HG03135 (cell line): ENCODE results near the gene GRAMD4.

Experiments used
- ATAC-seq: cut with Tn5 transposase; IDR thresholded peaks from one replicate; pipeline ENCODE4 v1.9.1; 2021; ENCODE audit warnings: mild to moderate bottlenecking, moderate library complexity; ENCODE audit not compliant: unreplicated experiment

GRAMD4 gene

GRCh38 chr22:46707827-46708570, 87.8 kb downstream of the GRAMD4 start:
- no peak for ATAC-seq

DNA sequence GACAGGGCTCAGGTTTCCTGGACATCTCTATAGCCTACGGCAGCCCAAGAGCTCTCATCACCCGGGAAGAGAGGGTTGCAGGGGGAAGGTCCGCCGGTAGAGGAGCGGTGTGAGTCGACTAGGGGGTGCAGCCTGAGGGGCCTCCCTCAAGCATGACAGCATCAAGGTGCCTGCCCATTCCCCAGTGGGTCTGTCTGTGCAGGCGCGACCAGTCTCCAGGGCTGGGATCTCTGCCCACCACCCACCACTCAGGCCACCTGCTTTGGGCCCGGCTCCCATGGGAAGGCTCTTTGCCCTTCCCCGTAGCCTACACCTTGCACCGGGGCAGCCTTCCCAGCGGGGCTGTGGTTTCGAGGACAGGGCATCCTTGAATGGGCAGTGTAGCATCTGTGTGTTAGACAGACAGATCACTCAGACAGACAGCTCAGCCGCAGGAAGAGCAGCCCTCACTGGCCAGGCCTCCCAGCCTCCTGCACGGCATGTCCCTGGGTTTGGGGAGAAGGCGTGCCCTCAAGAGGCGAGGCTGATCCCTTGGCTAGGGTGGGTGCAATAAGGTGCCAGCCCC, 88.7 kb downstream of the GRAMD4 start:
- ATAC-seq, result no peak

GRCh38 chr22:46710806-46711205, 90.6 kb downstream of the GRAMD4 start:
- ATAC-seq, result no peak

GRCh38 chr22:46712288-46712687, 92.1 kb downstream of the GRAMD4 start:
- no peak for ATAC-seq

DNA sequence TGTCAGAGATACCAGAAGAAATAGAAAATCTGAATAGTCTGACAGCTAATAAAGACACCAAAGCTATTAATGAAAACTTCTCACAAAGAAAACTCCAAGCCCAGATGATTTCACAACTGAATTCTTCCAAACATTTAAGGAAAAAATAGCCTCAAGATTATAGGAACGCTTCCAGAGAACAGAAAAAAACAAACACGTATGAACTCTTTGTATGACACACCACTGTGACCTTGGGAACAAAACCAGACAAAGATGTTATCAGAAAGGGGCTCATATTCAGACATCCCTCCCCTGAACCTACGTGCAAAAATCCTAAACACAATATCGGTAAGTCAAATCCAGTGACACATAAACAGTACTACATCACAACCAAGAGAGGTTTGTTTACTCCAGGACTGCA, 94.4 kb downstream of the GRAMD4 start:
- ATAC-seq, result no peak

GRCh38 chr22:46719921-46720320, 99.7 kb downstream of the GRAMD4 start:
- ATAC-seq, result no peak

DNA sequence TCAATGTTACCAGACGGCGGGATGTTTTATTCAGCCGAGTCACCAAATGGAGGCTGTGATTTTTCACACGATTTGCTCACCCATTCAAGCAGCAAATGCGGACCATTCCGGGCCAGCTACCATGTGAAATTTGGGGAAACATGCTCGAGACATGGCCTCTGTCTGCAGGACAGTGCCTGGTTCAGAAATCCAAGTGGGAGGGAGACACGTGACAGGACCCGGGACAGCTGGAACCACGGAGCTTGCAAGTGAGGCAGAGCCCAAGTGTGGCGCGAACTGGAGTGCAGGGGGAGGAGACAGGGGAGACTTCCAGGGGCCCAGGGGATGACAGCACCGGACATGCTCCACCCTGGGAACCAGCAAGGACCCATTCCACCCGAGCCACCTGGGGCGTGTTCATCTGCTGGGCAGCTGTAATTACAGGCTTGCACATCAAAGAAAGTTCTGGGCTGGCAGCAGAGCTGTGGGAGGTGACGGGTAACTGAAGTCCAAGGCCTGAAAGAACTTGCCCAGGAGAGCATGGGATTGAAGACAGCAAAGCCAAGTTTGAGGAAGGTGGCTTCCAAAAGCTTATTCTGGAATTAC, 101.4 kb downstream of the GRAMD4 start:
- no peak for ATAC-seq

GRCh38 chr22:46723882-46724281, 103.7 kb downstream of the GRAMD4 start:
- ATAC-seq, result no peak

- no peak for ATAC-seq
Measured at GRCh38 chr22:46725096-46725495, 104.9 kb downstream of the GRAMD4 start.

- no peak for ATAC-seq
Measured at GRCh38 chr22:46726066-46726985, 106.1 kb downstream of the GRAMD4 start.

GRCh38 chr22:46726986-46727317, 106.8 kb downstream of the GRAMD4 start:
- ATAC-seq, result no peak

GRCh38 chr22:46727813-46728364, 107.7 kb downstream of the GRAMD4 start:
- no peak for ATAC-seq

DNA sequence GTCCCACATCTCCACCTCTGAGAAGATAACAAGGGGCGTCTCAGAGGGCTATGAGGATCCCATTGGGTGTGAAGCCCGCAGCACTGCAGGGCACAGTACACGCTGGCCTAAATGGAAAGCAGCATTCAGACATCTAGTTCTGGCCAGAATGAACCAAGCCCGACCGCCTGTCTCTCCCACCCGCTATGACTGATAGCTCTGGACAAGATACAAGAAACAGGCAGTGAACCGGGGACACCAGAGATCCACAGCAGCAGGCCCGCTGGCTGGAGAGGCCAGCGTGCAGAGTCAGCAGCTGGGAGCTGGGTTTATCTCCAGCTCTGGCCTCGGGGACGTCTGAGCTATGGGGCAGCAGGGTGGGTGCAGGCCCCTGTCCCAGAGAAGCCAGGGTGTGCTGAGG, 108.3 kb downstream of the GRAMD4 start:
- ATAC-seq, result no peak
